ENCODE measurements around the gene PLCB1.

PLCB1 gene

GRCh38 chr20:8678098-8678776, 546.2 kb downstream of the PLCB1 start:
- no peak for DNase-seq

- no peak for DNase-seq
These were observed 557.3 kb downstream of the PLCB1 start for GRCh38 chr20:8689337-8689736.

DNA sequence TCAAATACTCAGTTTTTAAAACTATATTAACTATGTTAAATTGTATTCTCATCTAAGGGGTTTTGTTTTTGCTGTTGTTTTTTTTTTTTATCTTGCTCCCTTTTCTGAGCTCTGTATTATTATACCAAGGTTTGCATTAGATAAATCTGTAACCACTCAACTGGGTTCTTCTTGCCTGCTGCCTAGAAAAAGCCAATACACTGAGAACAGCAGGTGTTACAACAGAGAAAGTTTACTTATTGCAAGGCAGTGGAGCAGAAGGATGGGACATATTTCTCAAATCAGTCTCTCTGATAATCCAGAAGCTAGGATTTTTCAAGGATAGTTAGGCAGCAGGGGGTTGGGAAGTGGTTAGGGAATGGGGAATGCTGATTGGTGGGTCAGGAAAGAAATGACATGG, 558.0 kb downstream of the PLCB1 start:
- no peak for DNase-seq

- peak; percentile 89 for DNase-seq
These were observed 561.6 kb downstream of the PLCB1 start for GRCh38 chr20:8693709-8694108.

DNA sequence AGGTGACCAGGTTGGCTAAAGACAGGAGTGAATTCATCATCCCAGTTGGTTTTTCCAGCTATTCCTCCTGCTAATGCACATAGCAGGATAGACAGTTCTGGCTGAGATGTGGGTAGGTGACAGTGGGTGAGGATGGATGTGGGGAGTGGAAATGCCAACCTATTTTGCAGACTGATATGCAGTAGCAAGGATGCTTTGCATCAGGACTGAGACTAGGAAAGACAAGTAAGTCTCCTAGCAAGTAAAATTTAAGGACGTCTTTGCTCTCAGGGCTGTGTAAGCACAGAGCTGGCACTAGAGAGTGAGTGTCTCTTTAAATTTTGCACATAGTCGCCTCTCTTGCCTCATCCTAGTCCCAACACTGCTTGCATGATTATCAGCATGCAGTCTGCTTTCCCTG, 568.7 kb downstream of the PLCB1 start:
- no peak for DNase-seq

DNA sequence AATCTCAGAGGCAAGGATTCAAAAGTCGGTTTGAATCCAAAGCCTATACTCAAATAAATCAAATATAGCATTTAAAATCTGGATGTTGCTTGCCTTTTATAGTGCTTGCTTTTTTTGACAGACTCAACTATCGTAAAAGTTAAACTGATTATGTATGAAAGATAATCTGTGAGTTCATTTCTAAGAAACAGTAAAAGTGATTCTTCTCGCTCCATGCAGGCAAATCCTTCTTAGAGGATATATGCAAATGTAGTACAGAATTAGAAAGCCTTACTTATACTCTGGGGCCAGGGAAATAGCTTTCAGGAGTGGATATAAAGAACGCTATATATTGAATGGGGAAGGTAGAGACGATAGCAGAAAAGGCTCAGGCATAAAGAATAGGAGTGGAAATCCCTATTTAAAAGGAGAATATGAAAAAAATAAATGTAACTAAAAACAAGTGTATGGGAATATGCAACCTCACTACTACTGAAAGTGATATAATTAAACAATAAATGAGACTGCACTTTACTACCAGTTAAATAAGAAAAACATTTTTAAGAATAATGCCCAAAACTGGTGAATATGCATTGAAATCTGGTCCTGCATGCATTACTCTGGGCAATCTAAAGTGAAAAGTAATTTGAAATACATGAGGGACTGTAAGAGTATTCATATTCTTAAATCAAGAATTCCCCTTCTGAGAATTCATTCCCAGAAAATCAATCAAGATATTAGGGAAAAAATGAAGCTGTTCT, 575.1 kb downstream of the PLCB1 start:
- no peak for DNase-seq

DNA sequence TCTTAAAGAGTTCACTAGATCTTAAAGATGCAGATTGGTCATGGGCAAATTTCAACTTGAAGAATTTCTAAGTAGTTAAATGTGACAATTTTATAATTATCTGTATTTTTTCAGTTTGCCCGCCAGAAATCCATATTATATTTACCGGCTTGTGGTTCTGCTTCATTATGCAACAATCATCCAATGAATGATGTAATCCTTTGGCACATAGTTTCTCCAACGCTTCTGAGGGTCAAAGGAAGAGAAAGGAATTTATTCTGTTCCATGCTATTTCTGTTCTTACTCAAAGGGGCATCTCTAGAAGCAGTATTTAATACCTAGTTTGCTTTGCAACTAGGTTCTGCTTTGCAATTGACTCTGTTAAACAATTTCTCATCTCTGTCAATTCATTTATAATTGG, 577.6 kb downstream of the PLCB1 start:
- no peak for DNase-seq

GRCh38 chr20:8711501-8711900, 579.4 kb downstream of the PLCB1 start:
- no peak for DNase-seq

DNA sequence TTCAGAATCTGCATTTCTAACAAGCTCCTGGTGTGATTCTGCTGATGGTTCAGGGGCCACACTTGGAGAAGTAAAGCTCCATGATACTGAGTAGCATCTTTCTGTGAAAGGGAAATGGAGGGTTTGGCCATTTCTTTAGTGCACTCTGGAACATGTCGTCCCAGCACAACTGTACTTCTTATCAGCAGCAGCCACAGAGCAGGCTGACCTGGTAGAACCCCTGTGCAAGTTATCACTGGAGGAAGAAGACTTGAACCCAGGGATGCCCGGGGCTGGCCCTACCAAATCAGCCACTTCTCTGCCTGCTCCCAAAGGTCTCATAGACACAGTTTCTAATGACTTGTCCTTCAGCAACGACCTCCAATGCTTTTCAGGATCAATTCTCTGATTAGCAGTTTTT, 582.1 kb downstream of the PLCB1 start:
- DNase-seq, result no peak

GRCh38 chr20:8718279-8718678, 586.2 kb downstream of the PLCB1 start:
- DNase-seq, result no peak

- no peak for DNase-seq
These were observed 588.0 kb downstream of the PLCB1 start for GRCh38 chr20:8720089-8720488.

DNA sequence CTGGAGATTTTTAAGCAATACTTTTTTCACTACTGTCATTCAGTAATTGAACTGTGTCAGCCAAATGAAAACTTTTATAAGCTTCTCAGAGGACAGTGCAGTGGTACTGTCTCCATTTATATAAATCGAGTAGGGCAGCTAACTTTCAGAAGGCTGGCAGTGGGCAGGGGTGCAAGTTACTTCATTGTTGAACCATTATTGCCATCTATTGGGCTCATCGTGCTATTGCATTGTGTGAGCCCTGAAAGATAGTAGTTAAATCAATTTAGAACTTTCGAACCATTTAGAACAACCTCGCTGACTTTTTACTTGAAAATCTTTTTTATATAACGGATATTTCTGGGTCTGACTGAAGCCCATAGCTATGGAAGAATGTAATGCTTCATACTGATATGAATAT, 589.0 kb downstream of the PLCB1 start:
- peak; percentile 55 for DNase-seq

DNA sequence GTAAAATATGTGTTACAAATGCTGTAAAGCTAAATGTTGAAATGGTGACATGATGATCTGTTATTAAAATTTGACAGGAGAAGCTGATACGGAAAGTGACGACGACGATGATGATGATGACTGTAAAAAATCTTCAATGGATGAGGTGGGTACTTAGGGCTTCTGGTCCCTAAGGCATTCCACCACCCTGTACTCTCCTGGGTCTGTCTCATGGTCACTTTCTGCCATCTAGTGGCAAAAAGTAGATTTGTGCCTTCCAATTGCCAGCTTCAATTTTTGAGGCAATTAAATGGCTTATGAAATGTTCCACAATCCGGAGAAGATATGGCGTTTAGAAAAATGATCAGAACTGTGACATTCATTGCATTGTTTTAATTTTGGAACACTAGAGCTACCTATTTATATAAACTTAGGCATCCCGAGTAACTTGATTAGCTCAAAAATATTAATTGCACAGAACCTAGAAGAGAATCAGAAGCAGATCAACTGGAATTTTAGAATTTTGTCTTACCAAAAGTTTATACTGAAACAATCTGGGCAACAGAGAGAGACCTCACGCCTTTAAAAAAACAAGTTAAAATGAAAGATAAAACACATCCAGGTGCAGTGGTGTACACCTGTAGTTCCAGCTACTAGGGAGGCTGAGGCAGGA, 590.3 kb downstream of the PLCB1 start:
- peak; percentile 70 for DNase-seq

DNA sequence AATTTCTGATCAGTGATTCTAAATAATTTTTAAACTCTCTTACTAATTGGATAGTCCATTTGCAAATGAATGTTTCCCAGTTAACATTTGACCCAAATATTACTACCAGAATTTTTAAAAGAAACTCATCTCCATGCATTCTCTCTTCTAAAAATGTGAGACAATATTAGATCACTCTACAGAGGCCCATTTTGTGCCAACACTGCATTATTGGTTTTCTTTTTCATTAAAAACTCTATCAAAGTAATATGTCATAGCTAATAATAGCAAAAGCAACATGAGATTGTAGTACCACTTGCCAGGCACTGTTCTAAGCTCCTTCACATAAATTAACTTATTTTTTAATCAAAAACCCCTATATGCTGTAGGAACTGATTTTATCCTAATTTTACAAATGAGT, 591.2 kb downstream of the PLCB1 start:
- no peak for DNase-seq

DNA sequence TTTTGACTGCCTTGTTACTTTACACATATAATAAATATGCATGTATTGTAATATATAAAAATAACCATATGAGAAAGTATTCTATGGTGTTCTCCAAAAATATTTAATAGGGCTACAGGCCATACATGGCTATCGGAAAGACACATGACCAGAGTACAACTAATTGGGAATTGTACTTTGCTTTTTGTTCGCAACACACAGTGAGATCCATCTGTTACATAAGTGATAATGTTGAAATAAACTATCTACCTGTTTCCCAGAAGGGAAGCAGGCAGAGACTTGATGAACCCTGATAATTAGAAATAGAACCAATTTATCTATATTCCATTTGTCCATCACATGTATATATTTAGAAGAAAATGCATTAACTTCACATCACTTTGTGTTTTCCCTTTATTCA, 592.8 kb downstream of the PLCB1 start:
- DNase-seq, result no peak

- no peak for DNase-seq
These were observed 594.4 kb downstream of the PLCB1 start for GRCh38 chr20:8726460-8726859.

DNA sequence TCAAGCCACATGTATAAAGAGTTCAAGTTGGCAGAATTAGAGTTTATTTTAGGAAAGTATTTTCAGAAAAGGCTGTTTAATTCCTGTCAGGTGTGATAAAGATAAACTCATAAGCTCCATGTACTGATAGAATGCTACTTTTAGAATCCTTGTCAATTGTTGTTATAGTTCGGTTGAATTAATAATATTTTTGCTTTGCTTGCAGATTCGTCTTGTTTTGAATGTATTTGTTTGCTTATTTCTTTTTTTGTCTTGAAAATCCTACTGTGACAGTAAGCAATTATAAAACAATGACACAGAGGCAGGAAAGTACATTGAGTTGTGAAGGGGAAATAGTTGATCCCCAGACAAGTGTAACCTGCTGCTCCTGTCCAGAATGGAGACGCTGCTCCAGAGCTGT, 602.9 kb downstream of the PLCB1 start:
- no peak for DNase-seq

- DNase-seq, result no peak
These were observed 603.6 kb downstream of the PLCB1 start for GRCh38 chr20:8735674-8736073.

DNA sequence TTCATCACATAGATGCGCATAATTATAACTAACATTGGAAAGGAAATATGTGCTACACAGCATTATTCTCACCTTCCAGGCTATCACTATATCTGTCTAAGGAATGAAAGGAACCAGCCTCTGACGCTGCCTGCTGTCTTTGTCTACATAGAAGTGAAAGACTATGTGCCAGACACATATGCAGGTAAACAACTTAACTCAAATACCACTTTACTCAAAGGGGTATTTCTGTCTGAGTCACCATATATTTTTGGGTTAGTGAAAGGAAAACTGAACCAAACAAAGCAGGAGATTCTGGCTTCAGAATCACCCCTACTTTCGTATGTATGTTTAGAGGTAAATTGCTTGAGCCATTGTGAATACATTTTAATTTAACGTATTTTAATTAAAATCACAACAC, 608.2 kb downstream of the PLCB1 start:
- DNase-seq, result no peak

DNA sequence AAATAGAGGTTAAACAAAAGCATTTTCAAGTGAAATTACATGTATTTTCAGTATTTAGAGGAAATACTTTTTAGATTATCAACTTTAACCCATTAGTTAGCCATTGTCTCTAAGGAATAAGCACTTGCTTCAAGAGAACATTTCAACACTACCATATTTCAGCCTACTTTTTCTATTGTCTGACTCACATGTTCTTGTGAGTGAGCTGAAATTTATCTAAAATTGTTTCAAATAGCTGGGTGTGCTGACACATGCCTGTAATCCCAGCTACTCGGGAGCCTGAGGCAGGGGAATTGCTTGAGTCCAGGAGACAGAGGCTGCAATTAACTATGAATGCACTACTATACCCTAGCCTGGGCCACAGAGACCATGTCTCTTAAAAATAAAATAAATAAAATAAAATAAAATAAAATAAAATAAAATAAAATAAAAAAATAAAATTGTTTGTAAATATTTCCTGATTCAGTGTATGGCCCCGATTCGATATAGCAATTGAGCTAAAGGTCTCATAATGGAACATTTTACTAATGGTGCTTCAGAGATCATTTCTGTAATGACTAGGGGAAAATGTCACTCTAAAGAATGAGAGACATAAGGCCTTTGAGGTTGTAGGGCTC, 612.3 kb downstream of the PLCB1 start:
- no peak for DNase-seq

DNA sequence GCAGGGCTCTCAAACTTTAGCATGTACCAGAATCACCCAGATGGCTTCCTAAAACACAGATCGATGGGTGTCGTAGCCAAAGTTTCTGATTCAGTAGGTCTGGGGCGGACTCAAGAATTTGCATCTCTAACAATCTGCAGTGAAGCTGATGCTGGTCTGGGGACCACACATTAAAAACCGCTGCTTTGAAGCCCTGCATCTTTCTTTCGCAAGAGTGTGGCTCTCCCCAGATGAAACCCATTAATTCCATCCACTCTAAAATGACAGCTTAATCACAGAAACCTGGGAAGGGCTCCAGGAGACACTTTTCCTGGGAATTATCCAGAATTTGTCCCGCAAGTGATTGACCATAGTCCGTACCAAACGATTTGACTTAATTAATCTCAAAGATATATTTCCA, 617.0 kb downstream of the PLCB1 start:
- no peak for DNase-seq

DNA sequence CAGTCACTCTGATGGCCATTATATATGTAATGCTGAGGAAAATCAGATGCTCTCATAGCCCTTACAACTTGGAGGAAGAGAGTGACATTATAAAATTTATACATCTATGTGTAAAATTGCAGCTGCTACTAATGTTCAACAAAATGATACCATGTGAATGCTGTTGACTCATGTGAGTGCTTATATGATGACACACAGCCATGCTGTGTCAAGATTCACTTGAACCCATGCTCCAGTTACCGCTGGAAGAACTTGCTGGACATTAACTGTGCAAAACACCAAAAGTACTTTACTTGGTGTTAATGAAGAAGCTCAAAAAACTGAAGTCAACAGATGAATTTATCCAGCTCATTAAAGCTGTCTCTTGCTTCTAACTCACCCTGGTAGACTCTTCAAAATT, 617.9 kb downstream of the PLCB1 start:
- no peak for DNase-seq

DNA sequence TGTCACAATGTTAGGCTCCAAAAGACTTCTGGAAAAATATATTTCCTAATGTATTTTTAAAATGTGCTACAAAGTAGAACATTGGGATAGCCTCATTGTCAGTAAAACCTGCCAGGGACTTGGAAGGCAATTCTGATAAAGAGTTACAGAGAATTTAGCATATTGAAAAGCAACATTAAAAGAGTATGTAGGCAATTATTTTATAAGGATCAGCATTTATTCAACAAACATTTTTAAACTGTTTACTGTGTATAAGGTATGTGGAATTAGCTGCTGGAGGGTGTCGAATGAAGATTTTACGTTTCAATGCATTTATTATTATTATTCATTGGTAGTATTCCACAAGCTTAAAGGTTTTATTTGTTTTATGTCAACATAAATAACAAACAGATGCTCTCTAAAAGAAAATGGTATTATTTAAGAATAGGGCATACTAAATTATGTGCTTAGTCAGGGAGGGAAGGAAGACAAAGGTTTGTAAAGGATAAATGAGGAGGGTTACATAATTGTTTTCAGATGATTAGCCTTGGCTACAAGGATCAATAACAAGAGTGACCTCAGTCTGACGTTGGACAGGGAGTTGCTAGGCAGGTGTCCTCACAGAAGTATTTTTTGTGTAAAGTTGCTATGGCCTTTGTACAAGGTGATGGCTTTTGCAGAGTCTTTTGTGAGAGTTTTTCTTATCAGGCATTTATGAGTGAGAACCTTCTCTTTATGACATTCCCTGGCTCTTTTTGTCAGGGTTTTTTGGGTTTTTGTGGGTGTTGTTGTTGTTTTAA, 623.5 kb downstream of the PLCB1 start:
- DNase-seq, result no peak
